Choroid plexus epithelial cell (primary cell): Measurements from ENCODE around the gene COL4A3.
"Not testable (repeated sequence)": the region's sequence is repeated elsewhere in the genome, so short reads cannot be mapped to it uniquely, and the experiment has no call there.

ENCODE experiments used
- DNase-seq: peaks from one replicate; pipeline ENCODE4 v3.0.0-alpha.2; 2010; ENCODE audit warnings: low read depth
- H3K4me3 ChIP-seq: 2 replicates; pipeline ENCODE4 v1.5.1; 2011; ENCODE audit warnings: low read depth, mild to moderate bottlenecking, control low read depth, low read length, moderate library complexity
- CTCF ChIP-seq: conservative IDR thresholded peaks from 2 replicates; pipeline ENCODE4 v1.5.1; 2011; ENCODE audit warnings: low read depth, mild to moderate bottlenecking, control low read depth, inconsistent platforms, low read length, moderate library complexity

COL4A3 gene

GRCh38 chr2:227153758-227154486 is 10.5 kb upstream of the COL4A3 start:
- peak; percentile 81 for DNase-seq
- TF ChIP-seq CTCF = no peak
- H3K4me3 ChIP-seq = no peak overlapping the region

- H3K4me3 ChIP-seq = no peak overlapping the region
- DNase-seq = peak; percentile 92
- no peak for TF ChIP-seq CTCF
Observed at GRCh38 chr2:227154986-227155774, 9.2 kb upstream of the COL4A3 start.

GRCh38 chr2:227160164-227160563 is 4.3 kb upstream of the COL4A3 start:
- no peak for TF ChIP-seq CTCF
- DNase-seq = no peak
- H3K4me3 ChIP-seq = no peak overlapping the region

GRCh38 chr2:227161947-227162346 is 2.5 kb upstream of the COL4A3 start:
- no peak for TF ChIP-seq CTCF
- peak; percentile 54 for DNase-seq
- H3K4me3 ChIP-seq = no peak overlapping the region

- DNase-seq = no peak
- no peak for TF ChIP-seq CTCF
- H3K4me3 ChIP-seq = peak overlapping the region; percentile 62
Observed at GRCh38 chr2:227163485-227163997, 883 bp upstream of the COL4A3 start.

- H3K4me3 ChIP-seq = peak overlapping the region; percentile 62
- no peak for TF ChIP-seq CTCF
- no peak for DNase-seq
Observed at GRCh38 chr2:227164763-227165291, 403 bp downstream of the COL4A3 start.

- not testable (repeated sequence) for DNase-seq, H3K4me3 ChIP-seq
Observed at GRCh38 chr2:227171779-227172178, 7.4 kb downstream of the COL4A3 start.
